ENCODE measurements around the gene FAM133A. TPM values are rescaled to one million over a fixed set of nuclear protein-coding genes. Genes with fewer than 3 reads are reported as not detected.

The FAM133A gene
- 0.57 to 0.98 TPM (median 0.89 TPM) in 3 replicates for total RNA-seq

DNA sequence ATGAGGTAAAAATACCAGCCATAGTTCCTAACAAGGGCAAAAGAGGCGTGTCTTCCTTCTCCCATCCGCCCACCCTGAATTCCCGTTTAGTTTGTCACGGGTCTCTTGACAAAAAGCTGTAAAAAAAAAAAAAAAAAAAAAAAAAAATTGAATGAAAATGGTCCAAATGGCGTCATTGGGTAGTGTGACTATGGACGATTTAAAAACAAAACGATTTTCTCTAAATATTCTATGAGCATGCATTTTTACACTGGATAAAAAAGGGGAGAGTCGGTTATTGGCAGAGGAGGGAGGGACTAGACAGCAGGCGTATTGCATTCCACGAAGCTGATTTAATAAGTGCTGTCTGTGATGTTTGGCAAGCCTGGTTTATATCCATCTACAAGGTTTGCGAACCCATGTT, at the start of gene FAM133A:
Gene FAM133A, plus strand, starts transcription at position 338 of the 403 bp plus-strand sequence. CDS start 35,214 bp downstream, outside the sequence.
- TF ChIP-seq, protein P1, sequence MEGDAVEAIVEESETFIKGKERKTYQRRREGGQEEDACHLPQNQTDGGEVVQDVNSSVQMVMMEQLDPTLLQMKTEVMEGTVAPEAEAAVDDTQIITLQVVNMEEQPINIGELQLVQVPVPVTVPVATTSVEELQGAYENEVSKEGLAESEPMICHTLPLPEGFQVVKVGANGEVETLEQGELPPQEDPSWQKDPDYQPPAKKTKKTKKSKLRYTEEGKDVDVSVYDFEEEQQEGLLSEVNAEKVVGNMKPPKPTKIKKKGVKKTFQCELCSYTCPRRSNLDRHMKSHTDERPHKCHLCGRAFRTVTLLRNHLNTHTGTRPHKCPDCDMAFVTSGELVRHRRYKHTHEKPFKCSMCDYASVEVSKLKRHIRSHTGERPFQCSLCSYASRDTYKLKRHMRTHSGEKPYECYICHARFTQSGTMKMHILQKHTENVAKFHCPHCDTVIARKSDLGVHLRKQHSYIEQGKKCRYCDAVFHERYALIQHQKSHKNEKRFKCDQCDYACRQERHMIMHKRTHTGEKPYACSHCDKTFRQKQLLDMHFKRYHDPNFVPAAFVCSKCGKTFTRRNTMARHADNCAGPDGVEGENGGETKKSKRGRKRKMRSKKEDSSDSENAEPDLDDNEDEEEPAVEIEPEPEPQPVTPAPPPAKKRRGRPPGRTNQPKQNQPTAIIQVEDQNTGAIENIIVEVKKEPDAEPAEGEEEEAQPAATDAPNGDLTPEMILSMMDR (IDR thresholded peaks at IDR 0.05; ENCODE audit: unreplicated experiment), result no peak
- Mint-ChIP-seq H3K36me3 (no peaks in the 10 kb centered on the region), H3K9me3 (no peaks in the 10 kb centered on the region), H3K27ac (peak within 1 kb of the TSS; percentile 96), H3K4me3 (peak within 1 kb of the TSS; percentile 98), H3K4me1 (peaks cover 26% of the 10 kb centered on the region), H3K27me3 (ENCODE audit: low read depth) (peaks cover 4% of the 10 kb centered on the region)
- DNase-seq (ENCODE audit: low spot score in 2 of 2, unreplicated experiment in 2 of 2), result no peak

DNA sequence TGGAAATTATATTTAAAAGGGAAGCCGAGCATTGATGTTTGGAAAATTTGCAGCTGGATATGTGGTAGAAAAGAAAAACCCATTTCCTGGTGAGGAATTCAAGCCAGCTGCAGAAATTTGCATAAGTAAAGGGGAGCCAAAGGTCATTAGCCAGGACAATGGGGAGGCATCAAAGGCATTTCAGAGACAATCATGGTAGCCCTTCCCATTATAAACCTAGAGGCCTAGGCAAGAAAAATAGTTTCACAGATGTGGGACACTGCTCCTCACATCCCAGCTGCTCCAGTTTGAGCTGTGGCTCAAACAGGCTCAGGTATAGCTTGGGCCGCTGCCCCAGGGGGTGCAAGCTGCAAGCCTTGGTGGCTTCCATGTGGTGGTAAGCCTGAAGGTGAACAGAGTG, 36.4 kb upstream of the FAM133A start:
- Mint-ChIP-seq H3K4me1 (no peaks in the 10 kb centered on the region), H3K9me3 (peaks cover 8% of the 10 kb centered on the region), H3K27me3 (ENCODE audit: low read depth) (no peaks in the 10 kb centered on the region), H3K4me3 (no peak overlapping the region), H3K36me3 (no peaks in the 10 kb centered on the region), H3K27ac (no peak overlapping the region)
- TF ChIP-seq, protein P1 (IDR thresholded peaks at IDR 0.05; ENCODE audit: unreplicated experiment), result no peak
- no peak for DNase-seq (ENCODE audit: low spot score in 2 of 2, unreplicated experiment in 2 of 2)

DNA sequence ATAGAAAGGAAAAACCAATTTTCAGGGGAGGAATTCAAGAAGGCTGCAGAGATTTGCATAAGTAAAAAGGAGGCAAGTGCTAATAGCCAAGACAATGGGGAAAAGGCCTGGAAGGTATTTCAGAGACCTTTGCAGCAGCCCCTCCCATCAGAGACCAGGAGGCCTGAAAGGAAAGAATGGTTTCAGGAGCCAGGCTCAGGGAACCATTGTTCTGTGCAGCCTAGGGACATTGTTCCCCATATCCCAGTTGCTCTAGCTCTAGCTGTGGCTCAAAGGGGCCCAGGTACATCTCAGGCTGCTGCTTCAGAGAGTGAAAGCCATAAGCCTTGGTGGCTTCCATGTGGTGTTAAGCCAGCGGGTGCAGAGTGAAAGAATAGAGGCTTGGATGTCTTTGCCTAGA, 24.6 kb upstream of the FAM133A start:
- no peaks in the 10 kb centered on the region for H3K36me3 Mint-ChIP-seq
- TF ChIP-seq, protein P1 (IDR thresholded peaks at IDR 0.05; ENCODE audit: unreplicated experiment), result no peak
- DNase-seq (ENCODE audit: low spot score in 2 of 2, unreplicated experiment in 2 of 2), result no peak
- H3K4me3 Mint-ChIP-seq, result no peak overlapping the region
- H3K4me1 Mint-ChIP-seq, result no peaks in the 10 kb centered on the region
- peaks cover 50% of the 10 kb centered on the region for H3K9me3 Mint-ChIP-seq
- no peak overlapping the region for H3K27ac Mint-ChIP-seq
- no peaks in the 10 kb centered on the region for H3K27me3 Mint-ChIP-seq (ENCODE audit: low read depth)

DNA sequence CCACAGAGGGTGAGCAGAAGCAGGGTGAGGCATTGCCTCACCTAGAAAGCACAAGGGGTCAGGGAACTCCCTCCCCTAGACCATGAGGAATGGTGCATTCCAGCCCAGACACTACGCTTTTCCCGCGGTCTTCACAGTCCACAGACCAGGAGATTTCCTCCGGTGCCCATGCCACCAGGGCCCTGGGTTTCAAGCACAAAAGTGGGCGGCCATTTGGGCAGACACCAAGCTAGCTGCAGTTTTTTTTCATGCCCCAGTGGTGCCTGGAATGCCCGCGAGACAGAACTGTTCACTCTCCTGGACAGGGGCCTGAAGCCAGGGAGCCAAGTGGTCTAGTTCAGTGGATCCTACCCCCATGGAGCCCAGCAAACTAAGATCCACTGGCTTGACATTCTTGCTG, 13.4 kb upstream of the FAM133A start:
- no peak for DNase-seq (ENCODE audit: low spot score in 2 of 2, unreplicated experiment in 2 of 2)
- TF ChIP-seq, protein P1 (IDR thresholded peaks at IDR 0.05; ENCODE audit: unreplicated experiment), result no peak
- Mint-ChIP-seq H3K27ac (no peak overlapping the region), H3K9me3 (no peaks in the 10 kb centered on the region), H3K4me3 (no peak overlapping the region), H3K36me3 (no peaks in the 10 kb centered on the region), H3K27me3 (ENCODE audit: low read depth) (peaks cover 4% of the 10 kb centered on the region), H3K4me1 (no peaks in the 10 kb centered on the region)

DNA sequence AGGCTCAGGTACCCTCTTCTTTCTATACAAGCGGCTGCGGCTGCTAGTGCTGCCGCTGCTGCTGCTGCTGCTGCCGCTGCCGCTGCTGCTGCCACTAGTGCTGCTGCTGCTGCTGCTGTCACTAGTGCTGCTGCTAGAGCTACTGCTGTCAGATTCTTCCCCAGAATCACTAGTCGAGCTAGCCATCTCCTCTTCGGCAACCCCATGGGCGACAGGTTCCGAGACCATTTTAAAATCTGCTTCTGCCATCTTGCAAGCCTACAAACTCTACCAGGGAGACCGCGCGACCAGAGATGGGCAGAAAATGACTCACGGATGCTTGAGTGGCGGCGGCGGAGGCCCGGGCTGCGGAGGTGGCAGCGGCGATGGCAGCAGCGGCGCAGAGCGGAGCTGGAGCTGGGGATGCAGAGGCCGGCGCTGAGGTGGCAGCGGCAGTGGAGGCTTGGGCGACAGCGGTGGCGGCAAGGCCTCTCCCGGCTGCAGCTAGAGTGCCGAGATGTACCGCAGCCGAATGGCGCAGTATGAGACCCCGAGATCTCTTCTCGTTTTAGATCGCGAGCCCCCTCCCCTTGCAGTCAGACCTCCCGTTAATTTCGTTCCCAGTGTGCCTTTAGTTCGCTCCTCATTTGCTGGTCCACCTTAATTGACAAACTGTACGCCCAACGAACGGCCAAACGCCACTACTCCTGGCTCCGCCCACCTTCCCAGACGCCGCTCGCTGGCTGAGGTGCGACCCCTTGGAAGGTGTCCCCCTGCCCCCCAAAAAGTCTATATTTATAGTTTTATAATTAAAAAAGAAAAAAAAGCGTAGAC, 744 bp upstream of the FAM133A start, which contains the start of gene NAP1L3:
Gene NAP1L3, minus strand, starts transcription at position 523 of the 813 bp plus-strand sequence. Its CDS starts 274 bp downstream, at position 249.
- no peaks in the 10 kb centered on the region for H3K36me3 Mint-ChIP-seq
- H3K27ac Mint-ChIP-seq, result peak within 1 kb of the TSS; percentile 96
- peak within 1 kb of the TSS; percentile 98 for H3K4me3 Mint-ChIP-seq
- peaks cover 4% of the 10 kb centered on the region for H3K27me3 Mint-ChIP-seq (ENCODE audit: low read depth)
- peak; percentile 71 to 86 for DNase-seq (ENCODE audit: low spot score in 2 of 2, unreplicated experiment in 2 of 2)
- TF ChIP-seq, protein P1 (IDR thresholded peaks at IDR 0.05; ENCODE audit: unreplicated experiment), result no peak
- no peaks in the 10 kb centered on the region for H3K9me3 Mint-ChIP-seq
- peaks cover 26% of the 10 kb centered on the region for H3K4me1 Mint-ChIP-seq

Data from mesothelial cell of epicardium (in vitro differentiated cells).